Upper lobe of left lung (tissue), 6 donors: ENCODE results near the gene LRRC15. TPM values are rescaled to one million over a fixed set of nuclear protein-coding genes. Genes with fewer than 3 reads are reported as not detected.

Experiments used
- ATAC-seq, 2 donors: fragments of 200-7000 bp; cut with Tn5 transposase; one replicate each; pipeline ENCODE4 v1.9.1; 2022; ENCODE audit warnings: mild to moderate bottlenecking in 2 of 2, moderate library complexity in 2 of 2; ENCODE audit not compliant: low FRiP score in 2 of 2
- DNase-seq, 2 donors: peaks; one replicate each; pipeline ENCODE4 v3.0.0-alpha.2; 2019 to 2020
- H3K27ac ChIP-seq, 4 donors: fragments of 200-600 bp; sonication (generic); one replicate each; pipeline ENCODE4 v1.5.1; 2016 to 2019
- H3K27me3 ChIP-seq, 4 donors: fragments of 200-600 bp; sonication (generic); one replicate each; pipeline ENCODE4 v1.5.1; 2017 to 2019
- H3K36me3 ChIP-seq, 4 donors: fragments of 200-600 bp; sonication (generic); one replicate each; pipeline ENCODE4 v1.5.1; 2016 to 2019
- H3K4me1 ChIP-seq, 4 donors: fragments of 200-600 bp; sonication (generic); one replicate each; pipeline ENCODE4 v1.5.1; 2018 to 2019
- H3K4me3 ChIP-seq, 4 donors: fragments of 200-600 bp; sonication (generic); one replicate each; pipeline ENCODE4 v1.5.1; 2017 to 2019; ENCODE audit warnings: mild to moderate bottlenecking in 2 of 4, moderate library complexity in 1 of 4
- H3K9me3 ChIP-seq, 4 donors: fragments of 200-600 bp; sonication (generic); one replicate each; pipeline ENCODE4 v1.5.1; 2018 to 2019
- EP300 ChIP-seq, 4 donors: sonication (generic); formaldehyde crosslinking; IDR thresholded peaks; one replicate each; pipeline ENCODE4 v1.5.1; 2017; ENCODE audit warnings: antibody characterized with exemption in 4 of 4, control low read depth in 2 of 4
- POLR2A ChIP-seq, 4 donors: fragments of 450-650 bp; IDR thresholded peaks; one replicate each; pipeline ENCODE4 v1.5.1; 2016 to 2017; ENCODE audit warnings: antibody characterized with exemption in 4 of 4, mild to moderate bottlenecking in 2 of 4
- POLR2AphosphoS5 ChIP-seq, 2 donors: sonication (generic); formaldehyde crosslinking; IDR thresholded peaks; one replicate each; pipeline ENCODE4 v1.5.1; 2017; ENCODE audit warnings: antibody characterized with exemption in 2 of 2
- WGBS, 2 donors: methylation state at CpG; one replicate each; pipeline ENCODE4 v1.1.5; 2017 to 2018; 5-methylcytosine and 5-hydroxymethylcytosine counted together
- total RNA-seq, 6 donors: library from RNA; depleted of rRNA in 4 of 6; stranded (reverse); fragments of >200 nt in 4 of 6; gene quantifications; one replicate each; pipeline versions ENCODE4 v1.1.0 to v1.2.1, GENCODE V29; 2016 to 2021
- TF ChIP-seq, protein P1 (sequence below), 6 experiments: fragments of 450-650 bp in 4 of 6; fragments of 200-600 bp in 2 of 6; sonication (generic) in 2 of 6; IDR thresholded peaks; one replicate each; pipeline ENCODE4 v1.5.1; 2016 to 2019; ENCODE audit warnings: antibody characterized with exemption in 6 of 6
- donor health status: DM: no; HTN: no; CAD: no; lungs with moderate emphysema.
- donor health status: DM: no; HTN: yes; CAD: no; lungs with severe emphysema.

Gene LRRC15
- total RNA-seq, 6 donors from 2014 or later = 0.15 to 1.1 (median 1.0) TPM; not detected in 3

DNA sequence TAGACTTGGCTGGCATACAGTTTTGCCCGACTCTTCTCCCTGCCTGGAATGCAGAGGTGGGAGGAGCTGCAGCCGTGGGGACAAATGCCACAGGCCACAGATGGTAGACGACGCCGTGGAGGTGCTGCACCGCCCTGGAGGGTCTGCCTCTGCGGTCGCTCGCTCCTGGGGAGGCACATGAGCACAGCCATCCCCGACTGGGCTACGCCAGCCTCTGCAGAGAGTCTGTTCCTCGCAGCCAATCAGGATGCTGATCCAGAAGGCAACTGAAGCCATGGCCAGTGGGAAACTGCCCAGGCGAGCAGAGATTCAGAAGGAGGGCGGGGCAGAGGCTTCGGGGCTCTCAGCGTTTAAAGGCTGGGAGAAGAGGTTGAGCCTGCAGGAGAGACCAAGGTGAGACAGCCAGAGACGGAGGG lies 11.9 kb upstream of the LRRC15 start:
- Histone ChIP-seq H3K9me3 (no peaks in the 10 kb centered on the region), H3K27ac (no peak overlapping the region), H3K36me3 (no peaks in the 10 kb centered on the region), H3K27me3 (no peaks in the 10 kb centered on the region), H3K4me3 (no peak overlapping the region), H3K4me1 (peaks cover 0 to 5% (median 0%) of the 10 kb centered on the region in 4 donors)
- ATAC-seq = peak; percentile 30 to 60
- TF ChIP-seq, protein P1, sequence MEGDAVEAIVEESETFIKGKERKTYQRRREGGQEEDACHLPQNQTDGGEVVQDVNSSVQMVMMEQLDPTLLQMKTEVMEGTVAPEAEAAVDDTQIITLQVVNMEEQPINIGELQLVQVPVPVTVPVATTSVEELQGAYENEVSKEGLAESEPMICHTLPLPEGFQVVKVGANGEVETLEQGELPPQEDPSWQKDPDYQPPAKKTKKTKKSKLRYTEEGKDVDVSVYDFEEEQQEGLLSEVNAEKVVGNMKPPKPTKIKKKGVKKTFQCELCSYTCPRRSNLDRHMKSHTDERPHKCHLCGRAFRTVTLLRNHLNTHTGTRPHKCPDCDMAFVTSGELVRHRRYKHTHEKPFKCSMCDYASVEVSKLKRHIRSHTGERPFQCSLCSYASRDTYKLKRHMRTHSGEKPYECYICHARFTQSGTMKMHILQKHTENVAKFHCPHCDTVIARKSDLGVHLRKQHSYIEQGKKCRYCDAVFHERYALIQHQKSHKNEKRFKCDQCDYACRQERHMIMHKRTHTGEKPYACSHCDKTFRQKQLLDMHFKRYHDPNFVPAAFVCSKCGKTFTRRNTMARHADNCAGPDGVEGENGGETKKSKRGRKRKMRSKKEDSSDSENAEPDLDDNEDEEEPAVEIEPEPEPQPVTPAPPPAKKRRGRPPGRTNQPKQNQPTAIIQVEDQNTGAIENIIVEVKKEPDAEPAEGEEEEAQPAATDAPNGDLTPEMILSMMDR (IDR thresholded peaks at IDR 0.05) = no peak
- no peak for TF ChIP-seq POLR2AphosphoS5 (IDR thresholded peaks at IDR 0.05)
- TF ChIP-seq EP300 (IDR thresholded peaks at IDR 0.05) = no peak
- no peak for TF ChIP-seq POLR2A (IDR thresholded peaks at IDR 0.05)
- peak in 1 of 2 donors; percentile 59 for DNase-seq
- 50 to 55% methylated on average over 9 to 17 of the region's 17 CpGs for WGBS, 2 donors

DNA sequence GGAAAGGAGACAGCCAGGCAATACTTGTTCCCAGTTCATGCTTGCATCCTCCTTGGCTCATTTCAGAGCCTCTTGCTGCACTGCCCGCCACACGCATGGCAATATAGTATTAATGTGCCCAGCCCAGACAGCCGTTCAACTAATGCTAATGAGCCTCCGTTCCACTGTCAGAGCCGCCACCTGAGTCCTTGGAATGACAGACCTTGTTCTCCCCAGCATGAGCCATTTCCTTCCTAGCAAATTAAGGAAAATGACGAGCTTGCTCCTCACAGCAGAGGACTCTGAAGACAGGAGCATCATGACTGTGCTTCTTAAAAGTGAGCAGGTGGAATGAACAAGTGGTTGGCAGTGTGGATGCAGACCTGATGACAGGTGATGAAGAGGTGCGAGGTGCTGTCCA lies 10.8 kb upstream of the LRRC15 start:
- Histone ChIP-seq H3K9me3 (no peaks in the 10 kb centered on the region), H3K4me3 (no peak overlapping the region), H3K36me3 (no peaks in the 10 kb centered on the region), H3K27me3 (no peaks in the 10 kb centered on the region), H3K4me1 (peaks cover 0 to 5% (median 0%) of the 10 kb centered on the region in 4 donors), H3K27ac (no peak overlapping the region)
- 84 to 85% methylated on average over 7 of the region's 7 CpGs for WGBS, 2 donors
- no peak for DNase-seq
- no peak for ATAC-seq
- TF ChIP-seq, protein P1 (IDR thresholded peaks at IDR 0.05) = no peak
- TF ChIP-seq EP300 (IDR thresholded peaks at IDR 0.05) (no peak), POLR2AphosphoS5 (IDR thresholded peaks at IDR 0.05) (no peak), POLR2A (IDR thresholded peaks at IDR 0.05) (no peak)

DNA sequence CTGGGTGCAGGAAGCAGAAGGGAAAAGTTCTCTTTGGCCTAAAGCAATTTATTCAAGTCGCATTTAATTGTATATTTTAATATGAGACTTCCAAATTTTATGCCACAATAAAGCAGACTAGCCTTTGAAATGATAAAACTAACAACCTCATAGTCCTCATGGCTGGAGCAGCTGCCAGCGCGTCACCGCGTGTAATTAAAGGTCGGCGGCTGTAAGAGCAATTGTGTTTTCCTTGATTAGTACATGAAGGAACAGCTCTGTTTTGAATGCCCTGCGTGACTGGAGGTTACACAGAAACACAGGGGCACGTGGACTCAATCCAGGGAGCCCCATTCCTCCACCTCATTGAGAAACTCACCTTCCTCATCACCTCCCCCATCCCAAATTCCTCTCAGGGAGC lies 10.1 kb upstream of the LRRC15 start:
- Histone ChIP-seq H3K4me3 (no peak overlapping the region), H3K36me3 (no peaks in the 10 kb centered on the region), H3K4me1 (peaks cover 0 to 5% (median 0%) of the 10 kb centered on the region in 4 donors), H3K9me3 (no peaks in the 10 kb centered on the region), H3K27ac (no peak overlapping the region), H3K27me3 (no peaks in the 10 kb centered on the region)
- no peak for ATAC-seq
- WGBS, 2 donors = 79 to 87% methylated on average over 9 of the region's 9 CpGs
- DNase-seq = no peak
- TF ChIP-seq EP300 (IDR thresholded peaks at IDR 0.05) (no peak), POLR2A (IDR thresholded peaks at IDR 0.05) (no peak), POLR2AphosphoS5 (IDR thresholded peaks at IDR 0.05) (no peak)
- TF ChIP-seq, protein P1 (IDR thresholded peaks at IDR 0.05) = no peak

DNA sequence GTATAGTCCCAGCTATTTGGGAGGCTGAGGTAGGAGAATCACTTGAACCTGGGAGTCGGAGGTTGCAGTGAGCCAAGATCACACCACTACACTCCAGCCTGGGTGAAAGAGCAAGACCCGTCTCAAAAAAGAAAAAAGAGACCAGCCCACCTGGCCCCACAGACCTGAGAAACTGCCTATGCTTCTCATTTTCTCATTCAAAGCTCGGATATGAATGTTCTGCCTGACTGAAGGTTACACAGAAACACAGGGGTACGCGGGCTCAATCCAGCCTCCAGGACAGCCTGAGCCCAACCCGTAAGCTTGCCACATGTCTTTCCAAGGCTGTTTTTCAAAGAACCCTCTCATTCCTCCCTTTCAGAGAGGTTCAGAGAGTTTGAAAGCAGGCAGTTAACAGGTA lies 9.7 kb upstream of the LRRC15 start:
- DNase-seq = no peak
- no peak for ATAC-seq
- Histone ChIP-seq H3K9me3 (no peaks in the 10 kb centered on the region), H3K4me3 (no peak overlapping the region), H3K27ac (no peak overlapping the region), H3K36me3 (no peaks in the 10 kb centered on the region), H3K4me1 (peaks cover 0 to 5% (median 0%) of the 10 kb centered on the region in 4 donors), H3K27me3 (no peaks in the 10 kb centered on the region)
- 86 to 92% methylated on average over 6 of the region's 6 CpGs for WGBS, 2 donors
- TF ChIP-seq EP300 (IDR thresholded peaks at IDR 0.05) (no peak), POLR2A (IDR thresholded peaks at IDR 0.05) (no peak), POLR2AphosphoS5 (IDR thresholded peaks at IDR 0.05) (no peak)
- TF ChIP-seq, protein P1 (IDR thresholded peaks at IDR 0.05) = no peak

DNA sequence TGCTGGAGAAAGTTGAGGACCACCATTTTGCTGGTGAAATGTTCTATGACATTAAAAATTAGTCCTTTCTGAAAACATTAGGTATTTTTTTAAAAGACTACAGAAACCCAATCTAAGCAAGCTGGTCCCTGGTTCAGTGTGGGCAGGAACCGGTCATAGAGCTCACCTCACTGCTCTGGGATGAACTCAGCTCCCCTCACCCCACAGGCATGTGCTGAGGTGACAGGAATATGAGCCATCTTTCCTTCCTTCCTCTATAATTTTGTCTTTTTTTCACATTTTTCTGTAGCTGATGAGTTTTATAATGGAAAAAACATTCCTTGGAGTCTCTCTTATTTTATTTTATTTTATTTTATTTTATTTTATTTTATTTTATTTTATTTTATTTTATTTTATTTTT lies 8.2 kb upstream of the LRRC15 start:
- H3K4me3 ChIP-seq = no peak overlapping the region
- no peak overlapping the region for H3K27ac ChIP-seq
- DNase-seq (no peak), ATAC-seq (no peak)
- H3K9me3 ChIP-seq = no peaks in the 10 kb centered on the region
- no peaks in the 10 kb centered on the region for H3K36me3 ChIP-seq
- H3K27me3 ChIP-seq = no peaks in the 10 kb centered on the region
- 77 to 85% methylated on average over 1 of the region's 1 CpG for WGBS, 2 donors
- H3K4me1 ChIP-seq = peaks cover 0 to 5% (median 0%) of the 10 kb centered on the region in 4 donors
- TF ChIP-seq EP300 (IDR thresholded peaks at IDR 0.05) (no peak), POLR2A (IDR thresholded peaks at IDR 0.05) (no peak), POLR2AphosphoS5 (IDR thresholded peaks at IDR 0.05) (no peak)
- TF ChIP-seq, protein P1 (IDR thresholded peaks at IDR 0.05) = no peak
